IPS-NIHi11 (cell line): ENCODE results near the gene ATXN1L.
A peak's percentile ranks its signal among the peaks of the same experiment; 100 is the strongest.
"Not testable (repeated sequence)": the region's sequence is repeated elsewhere in the genome, so short reads cannot be mapped to it uniquely, and the experiment has no call there.

Source experiments
- DNase-seq: peaks from one replicate; pipeline ENCODE4 v3.0.0; 2012; ENCODE audit warnings: mixed read lengths, low spot score

ATXN1L gene

GRCh38 chr16:71845639-71846430 is at the start of gene ATXN1L:
TSS of gene ATXN1L (plus strand) at chr16:71845976. CDS start at chr16:71849741, 3,765 bp downstream.
- DNase-seq: peak; percentile 100

GRCh38 chr16:71796501-71797097 is 49.2 kb upstream of the ATXN1L start:
- DNase-seq: no peak

- no peak for DNase-seq
Measured at GRCh38 chr16:71803305-71803690, 42.5 kb upstream of the ATXN1L start.

- no peak for DNase-seq
Measured at GRCh38 chr16:71807905-71808592, 37.7 kb upstream of the ATXN1L start.

- peak; percentile 97 for DNase-seq
Measured at GRCh38 chr16:71808593-71809459, 37.0 kb upstream of the ATXN1L start, which contains the start of gene AP1G1. TSS of gene AP1G1 (minus strand) at chr16:71808834. CDS start at chr16:71789479, 19,355 bp downstream.

GRCh38 chr16:71810155-71810530 is 35.6 kb upstream of the ATXN1L start:
- not testable (repeated sequence) for DNase-seq

- DNase-seq: no peak
Measured at GRCh38 chr16:71811261-71811803, 34.4 kb upstream of the ATXN1L start.

GRCh38 chr16:71817155-71817500 is 28.6 kb upstream of the ATXN1L start:
- not testable (repeated sequence) for DNase-seq

- no peak for DNase-seq
Measured at GRCh38 chr16:71826533-71827017, 19.2 kb upstream of the ATXN1L start.

GRCh38 chr16:71830359-71830758 is 15.4 kb upstream of the ATXN1L start:
- no peak for DNase-seq

- DNase-seq: not testable (repeated sequence)
Measured at GRCh38 chr16:71831698-71832097, 14.1 kb upstream of the ATXN1L start.

- not testable (repeated sequence) for DNase-seq
Measured at GRCh38 chr16:71832112-71832511, 13.7 kb upstream of the ATXN1L start.

GRCh38 chr16:71834291-71834690 is 11.5 kb upstream of the ATXN1L start:
- DNase-seq: no peak

GRCh38 chr16:71837150-71837549 is 8.6 kb upstream of the ATXN1L start:
- DNase-seq: no peak

GRCh38 chr16:71840052-71840451 is 5.7 kb upstream of the ATXN1L start:
- DNase-seq: no peak

GRCh38 chr16:71843572-71843971 is 2.2 kb upstream of the ATXN1L start:
- DNase-seq: no peak

GRCh38 chr16:71846431-71846830 is 655 bp downstream of the ATXN1L start:
- peak; percentile 32 for DNase-seq

- no peak for DNase-seq
Measured at GRCh38 chr16:71847096-71847495, 1.3 kb downstream of the ATXN1L start.

- DNase-seq: no peak
Measured at GRCh38 chr16:71848622-71849021, 2.8 kb downstream of the ATXN1L start.

GRCh38 chr16:71851746-71852145 is 6.0 kb downstream of the ATXN1L start:
- DNase-seq: no peak

GRCh38 chr16:71852158-71852557 is 6.4 kb downstream of the ATXN1L start:
- no peak for DNase-seq

GRCh38 chr16:71852561-71852960 is 6.8 kb downstream of the ATXN1L start:
- DNase-seq: no peak
